Adipocyte (in vitro differentiated cells): Measurements from ENCODE around the gene PRKCH.

ENCODE experiments used
- DNase-seq: peaks from one replicate; pipeline ENCODE4 v3.0.0-alpha.2; 2015; ENCODE audit warnings: low read depth
- H3K27me3 ChIP-seq: replicated peaks from 2 replicates; pipeline ENCODE4 v1.7.0; 2013; ENCODE audit warnings: mild to moderate bottlenecking, low read length, moderate library complexity; ENCODE audit not compliant: control insufficient read depth, insufficient read depth
- H3K36me3 ChIP-seq: 2 replicates; pipeline ENCODE4 v1.7.0; 2013; ENCODE audit warnings: low read length, mild to moderate bottlenecking, moderate library complexity; ENCODE audit not compliant: control insufficient read depth, insufficient read depth, severe bottlenecking
- H3K4me1 ChIP-seq: 2 replicates; pipeline ENCODE4 v1.7.0; 2013; ENCODE audit warnings: mild to moderate bottlenecking, low read length, moderate library complexity; ENCODE audit not compliant: control insufficient read depth, insufficient read depth
- H3K4me3 ChIP-seq: 2 replicates; pipeline ENCODE4 v1.7.0; 2013; ENCODE audit warnings: mild to moderate bottlenecking, low read length, moderate library complexity
- H3K9ac ChIP-seq: 2 replicates; pipeline ENCODE4 v1.7.0; 2013; ENCODE audit warnings: mild to moderate bottlenecking, low read length, moderate library complexity
- H3K9me3 ChIP-seq: 2 replicates; pipeline ENCODE4 v1.7.0; 2013; ENCODE audit warnings: mild to moderate bottlenecking, low read length, moderate library complexity; ENCODE audit not compliant: control insufficient read depth

PRKCH gene

GRCh38 chr14:61350427-61351270 is 29.3 kb downstream of the PRKCH start:
- Histone ChIP-seq H3K36me3 (no peaks in the 10 kb centered on the region), H3K4me1 (no peaks in the 10 kb centered on the region), H3K27me3 (peaks cover 6% of the 10 kb centered on the region), H3K9me3 (no peaks in the 10 kb centered on the region), H3K4me3 (no peak overlapping the region), H3K9ac (no peak overlapping the region)
- no peak for DNase-seq

GRCh38 chr14:61351477-61351876 is 30.1 kb downstream of the PRKCH start:
- no peaks in the 10 kb centered on the region for H3K9me3 ChIP-seq
- H3K9ac ChIP-seq, result no peak overlapping the region
- H3K36me3 ChIP-seq, result no peaks in the 10 kb centered on the region
- H3K4me1 ChIP-seq, result no peaks in the 10 kb centered on the region
- DNase-seq, result no peak
- peaks cover 6% of the 10 kb centered on the region for H3K27me3 ChIP-seq
- H3K4me3 ChIP-seq, result no peak overlapping the region

- Histone ChIP-seq H3K27me3 (peaks cover 2% of the 10 kb centered on the region), H3K4me3 (no peak overlapping the region), H3K36me3 (no peaks in the 10 kb centered on the region), H3K9me3 (no peaks in the 10 kb centered on the region), H3K9ac (no peak overlapping the region), H3K4me1 (no peaks in the 10 kb centered on the region)
- no peak for DNase-seq
Observed at GRCh38 chr14:61355892-61356325, 34.5 kb downstream of the PRKCH start.

GRCh38 chr14:61357123-61357522 is 35.7 kb downstream of the PRKCH start:
- Histone ChIP-seq H3K4me1 (no peaks in the 10 kb centered on the region), H3K4me3 (no peak overlapping the region), H3K9me3 (no peaks in the 10 kb centered on the region), H3K9ac (no peak overlapping the region), H3K27me3 (no peaks in the 10 kb centered on the region), H3K36me3 (no peaks in the 10 kb centered on the region)
- no peak for DNase-seq

- H3K27me3 ChIP-seq, result peaks cover 7% of the 10 kb centered on the region
- no peak for DNase-seq
- no peak overlapping the region for H3K4me3 ChIP-seq
- H3K9me3 ChIP-seq, result no peaks in the 10 kb centered on the region
- no peaks in the 10 kb centered on the region for H3K4me1 ChIP-seq
- no peak overlapping the region for H3K9ac ChIP-seq
- H3K36me3 ChIP-seq, result no peaks in the 10 kb centered on the region
Observed at GRCh38 chr14:61358554-61359226, 37.3 kb downstream of the PRKCH start.

- Histone ChIP-seq H3K4me1 (no peaks in the 10 kb centered on the region), H3K36me3 (no peaks in the 10 kb centered on the region), H3K27me3 (peaks cover 7% of the 10 kb centered on the region), H3K9ac (no peak overlapping the region), H3K9me3 (no peaks in the 10 kb centered on the region), H3K4me3 (no peak overlapping the region)
- no peak for DNase-seq
Observed at GRCh38 chr14:61360796-61361525, 39.6 kb downstream of the PRKCH start.

GRCh38 chr14:61362072-61362750 is 40.8 kb downstream of the PRKCH start:
- Histone ChIP-seq H3K36me3 (no peaks in the 10 kb centered on the region), H3K27me3 (peaks cover 7% of the 10 kb centered on the region), H3K9ac (no peak overlapping the region), H3K4me3 (no peak overlapping the region), H3K9me3 (no peaks in the 10 kb centered on the region), H3K4me1 (no peaks in the 10 kb centered on the region)
- DNase-seq, result no peak

- no peak for DNase-seq
- Histone ChIP-seq H3K4me1 (peaks cover 14% of the 10 kb centered on the region), H3K4me3 (no peak overlapping the region), H3K36me3 (no peaks in the 10 kb centered on the region), H3K9me3 (no peaks in the 10 kb centered on the region), H3K27me3 (peaks cover 7% of the 10 kb centered on the region), H3K9ac (no peak overlapping the region)
Observed at GRCh38 chr14:61364243-61364642, 42.9 kb downstream of the PRKCH start.

- no peak overlapping the region for H3K9ac ChIP-seq
- no peaks in the 10 kb centered on the region for H3K9me3 ChIP-seq
- peaks cover 20% of the 10 kb centered on the region for H3K4me1 ChIP-seq
- no peak overlapping the region for H3K4me3 ChIP-seq
- no peaks in the 10 kb centered on the region for H3K36me3 ChIP-seq
- peak; percentile 5 for DNase-seq
- peaks cover 7% of the 10 kb centered on the region for H3K27me3 ChIP-seq
Observed at GRCh38 chr14:61365667-61366212, 44.4 kb downstream of the PRKCH start.

- DNase-seq, result no peak
- Histone ChIP-seq H3K9me3 (no peaks in the 10 kb centered on the region), H3K36me3 (no peaks in the 10 kb centered on the region), H3K27me3 (no peaks in the 10 kb centered on the region), H3K4me1 (peaks cover 20% of the 10 kb centered on the region), H3K4me3 (no peak overlapping the region), H3K9ac (no peak overlapping the region)
Observed at GRCh38 chr14:61368114-61368710, 46.8 kb downstream of the PRKCH start.
